Fibroblast of mammary gland (primary cell): ENCODE data around the gene GJC3.
"Not testable (repeated sequence)": the region's sequence is repeated elsewhere in the genome, so short reads cannot be mapped to it uniquely, and the experiment has no call there.

Source experiments
- DNase-seq: peaks from one replicate; pipeline ENCODE4 v3.0.0-alpha.2; 2010; ENCODE audit warnings: low read depth
- H3K4me3 ChIP-seq: 2 replicates; pipeline ENCODE4 v1.5.1; 2011; ENCODE audit warnings: low read depth, mild to moderate bottlenecking, low read length, moderate library complexity; ENCODE audit not compliant: control insufficient read depth
- CTCF ChIP-seq: conservative IDR thresholded peaks from 2 replicates; pipeline ENCODE4 v1.5.1; 2011; ENCODE audit warnings: low read depth, low read length, inconsistent platforms; ENCODE audit not compliant: control insufficient read depth, insufficient read depth

GJC3 gene

GRCh38 chr7:99928994-99929729, at the start of gene GJC3:
Gene GJC3 (minus strand): TSS chr7:99929620. CDS start chr7:99929620, 0 bp downstream.
- peak; percentile 41 for TF ChIP-seq CTCF
- DNase-seq, result peak; percentile 53
- H3K4me3 ChIP-seq, result no peak within 1 kb of the TSS

GRCh38 chr7:99976626-99977025, 47.2 kb upstream of the GJC3 start:
- H3K4me3 ChIP-seq, result no peak overlapping the region
- DNase-seq, result no peak
- no peak for TF ChIP-seq CTCF

GRCh38 chr7:99975782-99976521, 46.5 kb upstream of the GJC3 start, which contains the start of gene AZGP1:
Gene AZGP1 (minus strand): TSS chr7:99976031. CDS start chr7:99976020, 11 bp downstream.
- H3K4me3 ChIP-seq, result no peak within 1 kb of the TSS
- DNase-seq, result peak; percentile 7
- no peak for TF ChIP-seq CTCF

GRCh38 chr7:99974681-99975080, 45.3 kb upstream of the GJC3 start:
- DNase-seq, result no peak
- no peak for TF ChIP-seq CTCF
- no peak overlapping the region for H3K4me3 ChIP-seq

GRCh38 chr7:99973817-99974216, 44.4 kb upstream of the GJC3 start:
- H3K4me3 ChIP-seq, DNase-seq: not testable (repeated sequence)

GRCh38 chr7:99971242-99971641, 41.8 kb upstream of the GJC3 start:
- DNase-seq, result no peak
- no peak for TF ChIP-seq CTCF
- H3K4me3 ChIP-seq, result no peak overlapping the region

- DNase-seq, H3K4me3 ChIP-seq: not testable (repeated sequence)
Observed at GRCh38 chr7:99969813-99970212, 40.4 kb upstream of the GJC3 start.
